Fibroblast of skin of left biceps (primary cell): ENCODE results near the gene MYO5A.
"Not testable (repeated sequence)": the region's sequence is repeated elsewhere in the genome, so short reads cannot be mapped to it uniquely, and the experiment has no call there.

Source experiments
- DNase-seq, 2 experiments: peaks; one replicate each; pipeline ENCODE4 v3.0.0-alpha.2; 2013; ENCODE audit warnings: low read depth in 2 of 2

The MYO5A gene

GRCh38 chr15:52463638-52464037 is 65.0 kb downstream of the MYO5A start:
- no peak for DNase-seq

GRCh38 chr15:52462806-52463360 is 65.8 kb downstream of the MYO5A start:
- no peak for DNase-seq

- not testable (repeated sequence) for DNase-seq
These were observed 69.0 kb downstream of the MYO5A start for GRCh38 chr15:52459701-52460100.

GRCh38 chr15:52459265-52459664 is 69.4 kb downstream of the MYO5A start:
- not testable (repeated sequence) for DNase-seq

- no peak for DNase-seq
These were observed 80.4 kb downstream of the MYO5A start for GRCh38 chr15:52448011-52448890.

GRCh38 chr15:52445954-52446353 is 82.7 kb downstream of the MYO5A start:
- no peak for DNase-seq

GRCh38 chr15:52445553-52445952 is 83.1 kb downstream of the MYO5A start:
- DNase-seq = no peak

- DNase-seq = not testable (repeated sequence)
These were observed 85.5 kb downstream of the MYO5A start for GRCh38 chr15:52443205-52443604.

GRCh38 chr15:52441841-52442240 is 86.8 kb downstream of the MYO5A start:
- DNase-seq = peak; percentile 30 to 35

- no peak for DNase-seq
These were observed 87.7 kb downstream of the MYO5A start for GRCh38 chr15:52440946-52441345.

- no peak for DNase-seq
These were observed 88.3 kb downstream of the MYO5A start for GRCh38 chr15:52440414-52440813.

- DNase-seq = no peak
These were observed 89.2 kb downstream of the MYO5A start for GRCh38 chr15:52439470-52439869.

- DNase-seq = not testable (repeated sequence)
These were observed 89.6 kb downstream of the MYO5A start for GRCh38 chr15:52439042-52439441.

GRCh38 chr15:52438047-52438446 is 90.6 kb downstream of the MYO5A start:
- no peak for DNase-seq

GRCh38 chr15:52437646-52438045 is 91.0 kb downstream of the MYO5A start:
- DNase-seq = no peak

- DNase-seq = no peak
These were observed 91.7 kb downstream of the MYO5A start for GRCh38 chr15:52436981-52437380.

GRCh38 chr15:52434885-52435284 is 93.8 kb downstream of the MYO5A start:
- DNase-seq = no peak

GRCh38 chr15:52428297-52428696 is 100.4 kb downstream of the MYO5A start:
- DNase-seq = no peak

- no peak for DNase-seq
These were observed 100.9 kb downstream of the MYO5A start for GRCh38 chr15:52427804-52428203.

GRCh38 chr15:52424856-52425431 is 103.7 kb downstream of the MYO5A start:
- DNase-seq = no peak

- DNase-seq = no peak
These were observed 104.8 kb downstream of the MYO5A start for GRCh38 chr15:52423852-52424251.

GRCh38 chr15:52422001-52422400 is 106.7 kb downstream of the MYO5A start:
- DNase-seq = no peak

GRCh38 chr15:52421029-52421428 is 107.7 kb downstream of the MYO5A start:
- no peak for DNase-seq
